ENCODE measurements around the gene PAK6.
A peak's percentile ranks its signal among the peaks of the same experiment; 100 is the strongest.

PAK6 gene

DNA sequence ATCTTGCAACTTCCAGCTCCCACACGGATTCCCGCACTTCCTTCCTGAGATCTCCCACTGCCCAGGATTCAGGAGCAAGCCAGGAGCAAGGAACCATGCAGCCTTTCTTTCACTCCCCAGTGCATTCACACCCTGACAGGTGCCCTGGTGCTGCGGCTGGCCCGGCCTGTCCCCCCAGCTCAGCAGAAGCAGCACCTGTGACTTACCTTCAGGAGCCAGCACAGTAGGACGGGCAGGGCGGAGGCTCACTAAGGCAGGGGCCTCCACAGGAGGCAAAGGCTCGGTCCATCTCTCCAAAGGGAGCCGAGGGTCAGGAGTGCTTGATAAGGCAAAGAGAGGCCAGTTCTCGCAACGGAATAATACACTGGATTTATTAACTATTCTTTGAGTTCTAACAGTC, 39.2 kb downstream of the PAK6 start:
- DNase-seq, result no peak

DNA sequence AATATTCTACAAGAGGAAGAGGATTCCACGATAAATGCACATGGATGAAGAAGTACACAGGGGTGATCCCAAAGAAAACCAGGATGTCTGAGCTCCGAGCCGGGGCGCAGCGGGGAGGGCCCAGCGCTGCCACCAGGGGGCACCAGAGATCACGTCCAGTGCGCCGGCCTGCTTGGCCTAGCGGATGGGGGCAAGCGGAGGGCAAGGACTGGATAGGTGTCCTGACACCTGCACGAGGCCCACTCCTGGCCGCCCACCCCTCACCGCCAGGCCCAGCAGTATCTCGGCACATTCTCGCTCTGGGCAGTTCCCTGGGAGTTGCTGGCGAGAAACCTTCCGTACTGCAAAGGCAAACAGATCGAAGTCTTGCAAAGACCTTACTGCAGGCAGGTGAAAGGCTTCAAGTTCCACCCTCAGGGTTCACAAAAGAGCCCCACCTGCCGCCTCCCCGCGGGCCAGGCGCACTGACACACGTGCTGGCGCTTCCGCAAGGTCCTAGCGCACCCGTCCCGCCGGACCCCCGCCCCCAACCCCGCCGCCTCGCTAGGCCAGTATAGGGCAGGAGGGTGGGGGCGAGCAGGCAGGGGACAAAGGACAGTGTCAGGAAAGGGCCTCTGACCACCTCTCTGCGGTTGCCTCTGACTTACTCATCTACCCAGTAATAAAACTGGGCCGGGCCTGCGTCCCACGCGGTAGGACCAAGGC, 40.7 kb downstream of the PAK6 start:
- DNase-seq, result peak in 1 of 2 experiments; percentile 58

DNA sequence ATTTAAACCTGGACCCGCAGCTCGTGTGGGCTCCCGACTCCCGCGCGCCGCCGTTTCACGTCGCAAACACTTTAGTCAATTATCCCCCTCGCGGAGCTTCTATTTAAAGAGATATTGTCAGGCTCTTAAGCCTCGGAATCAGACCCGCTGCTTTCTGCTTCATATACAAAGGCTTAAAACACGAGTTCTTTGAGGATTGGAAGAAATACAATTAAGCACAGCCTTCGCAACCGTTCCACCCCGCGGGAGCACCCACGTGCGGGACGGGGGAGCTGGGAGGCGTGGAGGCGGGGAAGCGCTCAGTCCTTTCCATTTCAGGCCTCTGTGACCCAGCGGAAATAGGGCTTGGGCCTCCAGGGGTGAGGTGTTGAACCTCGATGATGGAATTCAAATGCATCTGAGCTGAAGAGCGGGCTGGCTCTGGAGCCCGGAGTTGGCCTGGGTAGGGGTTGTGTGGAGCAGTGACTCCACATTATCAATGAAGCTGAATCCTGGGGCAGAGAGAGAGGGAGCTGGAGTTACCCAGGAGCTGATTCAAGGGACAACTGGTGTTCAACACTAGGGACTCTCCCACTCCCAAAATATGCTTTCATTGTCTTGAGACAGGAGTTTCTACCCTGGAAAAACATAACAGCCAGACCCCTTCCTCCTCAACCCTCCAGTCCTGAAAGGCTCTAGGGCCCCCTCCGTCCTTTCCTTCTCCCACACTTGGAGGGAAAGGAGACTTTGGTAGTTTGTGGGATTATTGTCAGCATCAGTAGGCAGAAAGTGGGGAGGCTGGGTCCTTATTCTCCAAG, 41.6 kb downstream of the PAK6 start:
- no peak for DNase-seq

DNA sequence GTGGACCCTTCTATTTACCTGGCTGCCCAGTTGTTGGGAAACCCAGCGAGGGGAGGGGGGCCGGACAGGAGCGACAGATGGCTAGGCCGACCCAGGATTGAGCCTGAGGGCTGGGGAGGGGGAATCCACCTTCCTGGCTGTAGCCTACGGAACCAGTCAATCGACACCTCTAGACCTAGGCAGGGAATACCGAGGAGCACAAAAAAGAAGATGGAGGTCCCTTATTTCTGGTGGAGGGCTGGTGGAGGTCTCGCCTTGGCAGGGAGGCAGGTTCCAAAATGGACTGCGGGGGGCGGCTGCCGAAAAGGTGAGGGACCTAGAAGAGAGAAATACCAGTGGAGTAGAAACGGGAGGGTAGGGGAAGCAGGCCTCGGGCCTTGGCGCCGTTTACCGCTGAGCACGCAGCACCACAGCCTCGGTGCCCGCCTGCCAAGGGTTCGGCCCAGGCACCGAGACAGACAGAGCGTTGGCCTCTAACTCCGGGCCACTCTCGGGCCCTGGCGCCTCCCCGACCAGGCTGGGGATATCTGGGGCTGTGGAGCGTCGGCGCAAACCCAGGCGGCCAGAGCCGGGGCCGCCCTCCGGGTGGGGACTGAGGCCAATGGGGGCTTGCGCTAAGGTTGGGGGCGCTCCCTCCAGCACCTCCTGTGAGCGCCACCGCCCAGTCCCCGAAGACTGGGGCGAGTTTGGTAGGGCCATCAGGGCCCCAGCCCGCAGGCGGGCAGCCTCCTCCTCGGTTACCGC, 42.4 kb downstream of the PAK6 start:
- DNase-seq, result peak in 1 of 2 experiments; percentile 28

DNA sequence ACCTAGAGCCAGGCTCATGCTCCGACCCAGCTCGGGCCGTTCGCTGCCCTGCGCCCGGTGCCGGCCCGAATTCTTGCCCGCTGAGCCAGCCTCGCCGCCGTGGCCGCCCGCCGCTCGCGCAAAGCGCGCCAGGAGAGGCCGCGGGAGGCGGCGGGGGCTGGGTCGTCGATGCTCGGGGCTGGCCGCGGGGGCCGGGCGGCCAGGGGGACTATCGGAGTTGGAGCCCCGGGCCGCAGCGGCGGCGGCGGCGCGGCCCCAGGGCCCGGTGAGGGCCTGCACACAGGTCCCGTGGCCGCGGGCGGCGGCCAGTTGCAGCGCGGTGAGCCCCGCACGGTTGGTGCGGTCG, 42.9 kb downstream of the PAK6 start:
- DNase-seq, result no peak

DNA sequence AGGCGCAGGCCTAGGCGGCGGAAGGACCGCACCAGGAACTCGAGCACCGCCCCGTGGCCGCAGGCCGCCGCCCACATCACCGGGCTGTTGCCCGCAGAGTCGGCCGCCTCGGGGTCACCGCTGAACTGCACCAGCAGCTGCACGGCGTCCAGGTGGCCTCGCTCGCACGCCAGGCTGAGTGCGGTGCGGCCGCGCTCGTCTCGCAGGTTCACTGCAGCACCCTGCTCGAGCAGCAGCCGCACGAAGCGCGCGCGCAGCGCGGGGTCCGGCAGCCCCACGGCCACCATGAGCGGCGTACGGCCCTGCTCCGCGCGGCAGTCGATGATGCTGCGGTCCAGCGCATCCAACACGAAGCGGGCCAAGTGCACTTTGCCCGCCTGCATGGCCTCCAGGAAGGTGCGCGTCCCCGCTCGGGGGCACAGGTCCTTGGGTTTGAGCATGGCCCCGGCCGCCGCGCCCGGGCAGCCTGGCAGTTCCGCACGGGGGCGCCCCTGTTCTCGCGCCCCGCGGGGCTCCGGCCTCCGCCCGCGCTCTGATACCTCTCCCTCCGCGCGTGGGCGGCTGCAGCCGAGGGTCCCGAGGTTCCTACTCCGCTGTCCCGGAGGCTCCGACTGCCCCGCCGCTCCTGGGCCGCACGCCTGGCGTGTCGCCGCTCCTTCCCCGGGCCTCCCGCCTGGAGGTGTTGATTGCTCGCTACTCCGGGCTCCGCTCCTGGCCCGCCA, 43.4 kb downstream of the PAK6 start:
- DNase-seq, result peak in 1 of 2 experiments; percentile 62

DNA sequence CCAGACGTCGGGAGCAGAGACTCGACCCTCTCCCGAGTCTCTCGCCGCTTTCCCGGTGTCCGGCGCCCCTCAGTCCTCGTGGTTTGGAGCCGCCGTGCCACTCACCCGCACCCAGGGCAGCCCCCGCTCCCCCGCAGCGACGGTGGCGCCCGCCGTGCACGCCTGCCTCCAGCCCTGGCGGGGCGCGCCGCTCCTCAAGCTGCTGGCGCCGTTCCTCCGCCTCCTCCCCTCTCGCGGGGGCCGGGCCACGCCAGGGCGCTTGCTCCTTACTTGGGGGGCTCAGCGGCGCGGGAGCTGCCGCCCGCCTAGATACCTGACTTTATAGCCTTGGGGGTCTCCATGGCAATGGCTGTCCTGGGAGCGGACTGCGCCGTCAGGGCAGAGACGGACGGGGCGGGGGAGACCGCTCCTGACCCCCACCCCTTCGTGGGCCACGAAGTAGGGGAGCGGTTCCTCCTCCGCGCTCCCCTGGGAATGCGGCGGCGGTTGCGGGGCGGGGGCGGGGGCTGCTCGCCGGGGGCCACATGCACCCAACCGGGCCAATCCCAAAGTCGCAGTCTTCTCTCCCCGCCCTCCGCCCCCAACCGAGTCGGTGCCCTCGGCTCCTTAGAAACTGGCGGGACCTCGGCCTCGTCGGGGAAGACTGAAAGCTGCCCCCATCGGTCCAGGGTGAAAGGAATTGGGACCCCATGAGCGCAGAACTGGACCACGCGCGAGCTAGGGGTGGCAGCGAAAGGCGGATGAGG, 44.2 kb downstream of the PAK6 start, which contains the start of gene ANKRD63:
ANKRD63 (minus strand) TSS at position 196 of the 746 bp plus-strand sequence. CDS start 478 bp downstream, outside the sequence.
- peak in 1 of 2 experiments; percentile 50 for DNase-seq

DNA sequence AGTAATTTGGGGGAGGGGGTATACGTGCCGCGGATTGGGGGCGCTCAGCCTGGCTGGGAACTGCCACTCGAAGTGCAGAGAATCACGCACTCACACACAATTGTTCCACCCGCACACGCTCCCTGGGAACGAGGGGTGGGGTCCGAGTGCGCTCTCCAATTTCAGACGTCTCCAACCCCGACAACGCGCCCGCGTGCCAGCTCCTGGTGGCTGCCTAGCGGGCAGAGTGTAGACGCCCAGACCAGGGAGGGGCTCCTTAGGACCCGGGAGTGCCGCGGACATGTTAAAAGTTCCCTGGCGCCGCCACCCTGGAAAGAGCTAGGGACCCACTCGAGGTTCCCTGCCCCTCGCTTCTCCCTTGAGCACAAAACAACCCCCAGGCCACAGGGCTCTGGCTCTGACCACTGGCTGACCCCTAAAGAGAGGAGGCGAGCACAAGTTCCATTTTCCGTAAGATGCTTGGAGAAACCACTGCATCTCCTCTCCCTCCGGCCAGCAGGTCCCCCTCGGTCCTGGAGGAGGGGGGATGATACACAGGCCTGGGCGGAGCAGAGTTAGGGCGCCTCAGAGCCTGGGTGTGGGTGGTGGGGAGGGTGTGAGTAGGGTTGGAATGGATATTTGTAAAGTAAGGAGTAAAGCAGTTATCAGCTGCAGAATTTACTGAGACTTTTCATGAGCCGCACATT, 44.9 kb downstream of the PAK6 start:
- no peak for DNase-seq

DNA sequence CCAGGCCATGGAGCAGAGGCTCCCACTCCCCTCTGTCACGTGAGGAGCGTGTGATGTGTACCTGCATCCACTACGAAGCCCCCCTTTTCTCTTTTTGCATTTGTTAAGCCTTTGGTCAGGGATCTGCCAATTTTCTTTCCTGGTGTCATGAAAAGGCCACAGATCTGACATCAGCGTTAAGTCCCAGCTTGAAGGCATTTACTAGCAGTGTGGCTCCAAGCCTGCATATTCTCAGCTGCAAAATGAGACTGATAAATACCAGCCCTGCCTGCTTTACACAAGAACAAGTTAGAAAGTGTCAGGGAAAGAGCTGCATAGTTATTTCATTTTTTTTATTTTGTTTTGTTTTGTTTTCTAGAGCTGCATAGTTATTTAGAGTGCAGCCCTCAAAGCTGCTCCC, 46.3 kb downstream of the PAK6 start:
- no peak for DNase-seq

DNA sequence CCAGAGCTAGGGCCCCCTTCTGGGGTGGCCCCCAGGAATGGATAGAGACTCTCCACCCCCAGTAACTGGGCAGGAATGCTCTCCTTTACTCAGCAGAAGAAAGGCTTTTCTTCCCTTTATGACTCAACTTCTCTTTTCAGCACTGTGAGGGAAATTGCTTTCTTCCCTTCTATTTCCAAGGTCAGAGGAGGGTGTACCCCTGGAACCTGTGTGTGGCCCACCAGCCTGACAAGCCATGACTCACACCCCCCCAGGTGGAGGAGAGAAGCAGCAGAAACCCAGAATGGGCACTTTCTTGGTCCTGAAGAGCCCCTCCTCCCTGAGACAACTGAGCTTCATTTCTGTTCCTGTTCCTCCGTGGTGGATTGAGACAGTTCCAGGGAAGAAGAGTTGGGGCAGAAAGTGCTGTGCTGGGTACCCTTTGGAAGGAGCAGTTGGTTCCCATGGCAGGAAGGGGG, 46.7 kb downstream of the PAK6 start:
- DNase-seq, result no peak

DNA sequence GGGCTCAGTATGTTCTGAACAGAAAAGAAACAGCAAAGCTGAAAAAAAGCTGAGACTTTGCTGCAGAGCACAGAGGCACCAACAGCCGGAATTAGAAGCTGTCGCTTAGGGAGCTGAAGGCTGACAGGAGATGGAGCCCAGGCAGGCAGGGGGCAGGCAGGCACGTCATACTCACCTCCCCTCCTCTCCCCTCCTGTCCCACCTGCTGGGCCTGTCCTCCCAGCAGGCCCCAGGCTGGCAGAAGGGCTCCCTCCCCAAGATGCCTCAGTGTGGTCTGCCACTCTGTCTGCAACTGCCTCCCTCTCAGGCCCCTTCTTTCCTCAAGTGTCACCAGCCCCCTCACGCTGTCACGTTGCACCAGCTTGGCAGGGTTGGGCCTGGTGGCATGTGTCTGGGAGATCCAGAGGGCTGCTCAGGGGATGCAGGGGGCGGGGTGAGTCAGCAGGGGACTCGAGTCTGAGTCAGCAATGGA, 47.2 kb downstream of the PAK6 start:
- peak in 1 of 2 experiments; percentile 76 for DNase-seq

DNA sequence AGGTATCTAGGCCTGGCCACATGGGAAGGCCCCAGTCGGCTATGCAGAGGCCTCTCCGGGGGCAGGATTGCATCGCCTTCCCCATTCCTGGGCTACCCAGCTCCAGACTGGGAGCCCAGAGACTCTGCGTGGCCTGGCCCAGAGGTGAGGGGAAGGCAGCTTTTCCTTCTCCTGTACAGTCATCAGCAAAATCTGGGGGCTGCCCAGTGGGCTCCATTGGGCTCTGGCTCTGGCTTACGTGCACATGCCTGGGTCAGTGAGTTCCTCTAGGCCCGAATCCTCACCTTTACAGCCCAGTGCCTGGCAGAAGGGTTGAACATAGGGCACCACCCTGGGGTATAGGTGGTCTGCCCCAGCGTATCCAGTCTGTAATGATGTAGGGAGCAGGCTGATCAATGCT, 47.9 kb downstream of the PAK6 start:
- DNase-seq, result no peak

DNA sequence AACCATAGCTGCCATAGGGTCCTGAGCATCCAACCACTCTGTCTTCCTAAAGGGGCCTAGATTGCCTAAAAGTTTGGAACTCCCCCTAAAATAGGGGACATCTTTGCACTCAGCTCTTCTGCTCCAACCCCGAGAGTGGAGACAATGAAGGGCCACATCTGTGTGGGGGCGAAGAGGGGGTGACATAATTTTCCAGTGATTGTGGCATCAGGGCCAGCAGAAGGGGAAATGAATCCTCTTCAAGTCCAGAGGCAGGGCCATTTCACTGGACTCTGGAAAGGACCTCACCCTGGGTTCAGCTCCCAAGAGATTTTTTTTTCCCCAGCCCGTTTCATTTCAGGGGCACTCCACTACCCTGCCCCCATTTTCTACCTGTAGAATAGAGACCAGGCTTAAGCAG, 48.6 kb downstream of the PAK6 start:
- no peak for DNase-seq

DNA sequence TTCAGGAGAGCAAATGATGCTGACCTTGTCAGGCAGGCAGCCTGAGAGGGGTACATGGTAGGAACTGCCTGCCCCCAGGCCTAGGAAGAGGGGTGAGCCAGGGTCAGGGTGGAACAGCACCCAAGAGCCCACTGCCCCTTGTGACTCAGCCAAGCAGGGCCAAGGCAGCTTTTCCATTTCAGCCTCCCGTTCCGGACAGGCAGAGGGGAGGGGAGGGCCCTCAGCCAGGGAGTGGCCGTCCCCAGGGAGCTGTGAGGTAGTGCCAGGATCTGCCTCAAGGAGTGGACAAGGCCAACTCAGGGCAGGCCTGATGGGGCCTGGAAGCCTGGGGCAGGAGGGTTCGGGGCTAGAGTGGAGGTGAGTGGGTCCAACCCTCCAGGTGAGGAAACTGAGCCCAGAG, 49.1 kb downstream of the PAK6 start:
- DNase-seq, result no peak

DNA sequence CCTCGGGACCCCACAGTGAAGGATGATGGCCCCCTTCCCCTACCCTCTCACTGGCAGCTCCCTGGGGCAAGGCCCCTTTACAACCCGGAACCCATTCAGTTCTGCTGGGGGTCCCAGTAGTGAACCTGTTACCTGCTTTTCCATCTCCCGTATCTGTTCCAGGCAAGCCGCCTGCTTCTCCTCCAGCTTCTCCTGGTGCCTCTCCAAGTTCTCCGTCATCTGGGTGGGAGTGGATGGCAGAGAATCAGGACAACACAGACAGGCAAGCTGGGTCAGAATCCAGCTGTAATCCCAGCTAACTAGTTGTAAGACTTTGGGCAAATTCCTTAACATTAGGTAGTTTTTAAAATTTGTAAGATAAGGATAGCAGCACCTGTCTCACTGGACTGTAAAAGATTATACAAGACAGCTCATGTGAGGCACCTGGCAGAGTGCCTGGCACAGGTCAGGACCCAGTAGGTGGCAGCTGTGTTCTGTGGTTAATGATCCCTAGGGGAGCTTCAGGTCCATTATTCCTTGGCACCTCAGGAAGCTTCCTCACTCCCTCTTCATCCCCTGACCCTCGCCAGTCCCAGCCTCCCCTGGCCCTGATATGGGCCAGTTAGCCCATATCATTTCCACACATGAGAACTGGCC, 50.4 kb downstream of the PAK6 start:
- peak in 1 of 2 experiments; percentile 48 for DNase-seq

DNA sequence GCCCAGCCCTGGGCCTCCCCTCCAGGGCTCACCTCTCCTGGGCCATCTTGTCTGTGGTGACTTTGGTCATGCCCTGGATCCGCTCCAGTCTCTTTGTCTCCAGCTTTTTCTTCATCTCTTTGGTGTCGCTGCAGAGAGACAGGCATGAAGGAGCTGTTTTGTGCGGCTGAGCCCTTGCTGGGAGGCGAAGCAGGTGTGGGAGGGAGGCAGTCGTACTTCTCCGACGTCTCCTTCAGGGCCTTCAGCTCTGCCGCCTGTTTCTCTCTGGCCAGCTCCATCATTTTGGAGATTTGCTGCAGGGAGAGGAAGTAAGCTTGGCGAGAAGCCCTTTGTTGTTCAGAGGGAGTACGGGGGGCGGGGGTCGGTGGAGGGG, 51.7 kb downstream of the PAK6 start:
- no peak for DNase-seq

DNA sequence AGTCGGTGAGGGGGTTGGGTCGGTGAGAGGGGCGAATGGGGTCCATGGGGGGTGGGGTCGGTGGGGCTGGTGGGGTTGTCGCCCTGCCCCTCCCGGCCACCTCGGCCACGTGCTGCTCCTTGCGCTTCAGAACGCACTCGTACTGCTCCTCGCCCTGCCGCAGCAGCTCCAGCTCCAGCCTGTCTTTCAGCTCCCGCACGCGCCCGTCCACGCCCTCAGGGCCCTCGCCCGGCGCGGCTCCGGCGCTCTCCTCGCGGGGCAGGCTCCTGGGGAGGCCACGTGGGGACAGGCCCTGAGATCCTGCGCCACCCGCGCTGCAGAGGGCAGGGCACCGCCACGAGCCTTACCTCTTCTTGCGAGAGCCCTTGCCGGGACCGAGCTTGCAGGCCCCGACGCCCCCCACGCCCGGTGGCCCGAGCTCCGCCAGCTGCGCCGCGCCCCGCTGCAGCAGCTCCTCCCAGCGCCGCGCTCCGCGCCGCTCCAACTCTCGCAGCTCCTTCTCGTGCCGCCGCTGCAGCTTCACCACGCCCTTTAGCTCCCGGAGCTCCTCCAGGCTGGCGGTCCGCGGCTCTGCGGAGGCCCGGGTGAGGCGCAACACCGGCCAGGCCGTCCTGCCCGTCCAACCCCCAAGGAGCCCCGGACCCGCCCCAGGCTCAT, 52.2 kb downstream of the PAK6 start:
- DNase-seq, result peak in 1 of 2 experiments; percentile 64

DNA sequence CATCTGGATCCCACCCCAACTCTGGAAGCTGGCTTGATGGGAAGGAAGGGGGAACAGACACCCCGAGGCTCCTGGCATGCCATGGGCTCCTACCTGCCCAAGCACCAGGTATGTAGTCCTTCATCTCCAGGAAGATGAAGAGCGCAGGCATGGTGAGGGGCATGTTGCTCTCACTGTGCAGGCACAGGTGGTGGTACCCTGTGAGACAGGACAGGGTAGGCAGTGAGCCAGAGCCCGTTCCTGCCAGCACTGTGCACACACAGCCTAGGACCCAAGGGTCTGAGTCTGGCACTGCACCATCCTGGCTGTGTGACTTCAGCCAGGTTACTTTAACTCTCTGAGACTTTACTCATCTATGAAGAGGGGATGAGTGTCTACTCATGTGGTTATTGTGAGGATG, 53.4 kb downstream of the PAK6 start:
- no peak for DNase-seq

DNA sequence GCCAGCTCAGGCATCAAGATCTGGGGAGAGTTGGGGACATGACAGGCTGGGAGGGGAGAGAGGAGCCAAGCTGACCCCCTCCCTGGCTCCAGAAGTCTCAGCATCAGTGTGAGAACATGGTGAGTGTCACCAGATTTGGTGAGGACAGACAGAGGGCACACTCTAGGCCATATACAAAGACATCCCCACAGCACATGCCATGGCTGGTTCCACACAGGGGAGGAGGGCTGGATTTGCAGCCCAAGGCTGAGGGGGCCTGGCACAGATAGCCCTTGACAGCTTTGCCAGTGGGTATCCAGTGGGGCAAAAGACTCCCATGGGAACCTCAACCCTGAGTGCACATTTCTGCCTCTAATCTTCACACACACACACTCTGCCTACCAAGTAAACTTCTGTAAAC, 54.1 kb downstream of the PAK6 start:
- DNase-seq, result no peak

All from NCI-H524 (cell line).